Measurements from ENCODE around the gene FAM234B. TPM values are rescaled to one million over a fixed set of nuclear protein-coding genes. Genes with fewer than 3 reads are reported as not detected.
"Not testable (repeated sequence)": the region's sequence is repeated elsewhere in the genome, so short reads cannot be mapped to it uniquely, and the experiment has no call there.

The FAM234B gene
- total RNA-seq, 1 donor from 2014 or later: 1.8 TPM

DNA sequence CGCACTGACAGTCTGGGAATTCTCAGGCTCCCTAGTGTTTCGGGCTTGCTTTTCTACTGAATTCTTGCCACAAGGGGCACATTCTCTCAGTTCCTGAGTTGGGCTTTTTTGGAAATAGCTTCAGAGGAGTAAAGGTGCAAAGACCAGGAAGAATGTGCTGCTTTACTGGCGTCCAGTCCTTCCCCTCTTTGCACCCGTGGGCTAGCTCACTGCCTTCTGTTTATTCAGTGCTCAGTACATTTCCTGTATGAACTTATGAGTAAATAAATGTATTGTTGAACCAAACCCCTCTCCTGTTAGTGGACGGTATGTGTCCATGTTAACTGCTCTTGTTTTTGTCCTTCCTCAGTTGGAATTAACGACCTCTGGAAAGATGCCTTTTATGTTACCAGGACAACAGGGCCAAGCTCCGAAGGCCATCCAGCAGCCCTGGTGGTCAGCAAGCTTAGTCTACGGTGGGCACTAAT lies 35.3 kb downstream of the FAM234B start:
- H3K36me3 ChIP-seq: peaks cover 27% of the 10 kb centered on the region
- no peaks in the 10 kb centered on the region for H3K9me3 ChIP-seq (replicated peaks)
- no peak for DNase-seq
- H3K27me3 ChIP-seq (ENCODE audit: low read depth): no peaks in the 10 kb centered on the region
- H3K27ac ChIP-seq (replicated peaks): no peak overlapping the region
- H3K4me3 ChIP-seq: no peak overlapping the region
- intact Hi-C loops (cut with micrococcal nuclease): no loop called here
- H3K4me1 ChIP-seq: no peaks in the 10 kb centered on the region
- TF ChIP-seq, protein P1, sequence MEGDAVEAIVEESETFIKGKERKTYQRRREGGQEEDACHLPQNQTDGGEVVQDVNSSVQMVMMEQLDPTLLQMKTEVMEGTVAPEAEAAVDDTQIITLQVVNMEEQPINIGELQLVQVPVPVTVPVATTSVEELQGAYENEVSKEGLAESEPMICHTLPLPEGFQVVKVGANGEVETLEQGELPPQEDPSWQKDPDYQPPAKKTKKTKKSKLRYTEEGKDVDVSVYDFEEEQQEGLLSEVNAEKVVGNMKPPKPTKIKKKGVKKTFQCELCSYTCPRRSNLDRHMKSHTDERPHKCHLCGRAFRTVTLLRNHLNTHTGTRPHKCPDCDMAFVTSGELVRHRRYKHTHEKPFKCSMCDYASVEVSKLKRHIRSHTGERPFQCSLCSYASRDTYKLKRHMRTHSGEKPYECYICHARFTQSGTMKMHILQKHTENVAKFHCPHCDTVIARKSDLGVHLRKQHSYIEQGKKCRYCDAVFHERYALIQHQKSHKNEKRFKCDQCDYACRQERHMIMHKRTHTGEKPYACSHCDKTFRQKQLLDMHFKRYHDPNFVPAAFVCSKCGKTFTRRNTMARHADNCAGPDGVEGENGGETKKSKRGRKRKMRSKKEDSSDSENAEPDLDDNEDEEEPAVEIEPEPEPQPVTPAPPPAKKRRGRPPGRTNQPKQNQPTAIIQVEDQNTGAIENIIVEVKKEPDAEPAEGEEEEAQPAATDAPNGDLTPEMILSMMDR (IDR thresholded peaks at IDR 0.05; ENCODE audit: borderline replicate concordance): no peak

- no peak for DNase-seq
- H3K9me3 ChIP-seq (replicated peaks): no peaks in the 10 kb centered on the region
- intact Hi-C loops (cut with micrococcal nuclease): no loop called here
- no peak overlapping the region for H3K4me3 ChIP-seq
- TF ChIP-seq, protein P1 (IDR thresholded peaks at IDR 0.05; ENCODE audit: borderline replicate concordance): no peak
- H3K27ac ChIP-seq (replicated peaks): no peak overlapping the region
- H3K27me3 ChIP-seq (ENCODE audit: low read depth): no peaks in the 10 kb centered on the region
- no peaks in the 10 kb centered on the region for H3K4me1 ChIP-seq
- H3K36me3 ChIP-seq: peaks cover 27% of the 10 kb centered on the region
Measured at GRCh38 chr12:13080266-13080665, 36.1 kb downstream of the FAM234B start.

GRCh38 chr12:13082861-13083260 lies 38.7 kb downstream of the FAM234B start:
- no peak overlapping the region for H3K4me3 ChIP-seq
- no peak overlapping the region for H3K27ac ChIP-seq (replicated peaks)
- no peaks in the 10 kb centered on the region for H3K9me3 ChIP-seq (replicated peaks)
- H3K36me3 ChIP-seq: peaks cover 16% of the 10 kb centered on the region
- intact Hi-C loops (cut with micrococcal nuclease): no loop called here
- no peaks in the 10 kb centered on the region for H3K27me3 ChIP-seq (ENCODE audit: low read depth)
- TF ChIP-seq, protein P1 (IDR thresholded peaks at IDR 0.05; ENCODE audit: borderline replicate concordance): no peak
- no peak for DNase-seq
- H3K4me1 ChIP-seq: no peaks in the 10 kb centered on the region

GRCh38 chr12:13083638-13084037 lies 39.5 kb downstream of the FAM234B start:
- intact Hi-C loops (cut with micrococcal nuclease); H3K27me3 ChIP-seq (ENCODE audit: low read depth); H3K4me3 ChIP-seq; DNase-seq; H3K27ac ChIP-seq (replicated peaks); H3K4me1 ChIP-seq; H3K9me3 ChIP-seq (replicated peaks): not testable (repeated sequence)
- peaks cover 16% of the 10 kb centered on the region for H3K36me3 ChIP-seq

GRCh38 chr12:13084898-13085640 lies 40.9 kb downstream of the FAM234B start:
- TF ChIP-seq, protein P1 (IDR thresholded peaks at IDR 0.05; ENCODE audit: borderline replicate concordance): no peak
- H3K27me3 ChIP-seq (ENCODE audit: low read depth): no peaks in the 10 kb centered on the region
- no peak overlapping the region for H3K27ac ChIP-seq (replicated peaks)
- H3K4me3 ChIP-seq: no peak overlapping the region
- peaks cover 12% of the 10 kb centered on the region for H3K36me3 ChIP-seq
- H3K4me1 ChIP-seq: no peaks in the 10 kb centered on the region
- DNase-seq: no peak
- intact Hi-C loops (cut with micrococcal nuclease): no loop called here
- no peaks in the 10 kb centered on the region for H3K9me3 ChIP-seq (replicated peaks)

DNA sequence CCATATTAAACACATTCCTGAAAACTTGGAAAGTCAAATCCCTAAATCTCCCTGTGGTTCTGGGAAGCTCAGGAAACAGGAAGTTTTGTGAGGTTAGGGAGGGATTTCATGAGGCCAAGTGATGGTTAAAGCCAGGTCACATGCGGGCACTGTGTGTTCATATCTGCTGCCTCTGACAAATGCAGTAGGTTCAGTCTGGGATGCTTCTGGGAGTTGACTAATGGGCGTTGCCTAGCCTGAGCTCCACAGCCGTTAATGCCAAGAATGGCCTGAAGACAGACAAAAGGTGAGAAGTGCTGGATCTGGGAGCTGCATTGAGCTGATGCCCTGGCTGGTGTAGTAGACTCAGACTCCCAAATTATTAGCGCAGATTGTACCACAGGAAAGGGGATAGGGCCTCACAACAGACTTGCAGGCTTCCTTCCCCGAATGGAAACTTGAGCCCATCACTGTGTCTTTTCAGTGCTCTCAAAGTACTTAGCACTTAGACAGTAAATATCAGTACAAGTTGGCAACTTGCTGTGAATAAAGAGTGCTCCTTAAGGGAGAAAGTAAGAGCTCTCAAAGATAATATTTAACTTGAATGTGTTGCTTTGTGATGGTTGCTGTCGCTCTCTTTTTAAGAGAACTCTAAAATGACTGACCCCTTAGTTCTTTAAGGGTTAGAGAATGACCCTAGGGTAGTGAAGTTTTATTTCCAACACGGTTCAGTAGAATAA lies 41.9 kb downstream of the FAM234B start:
- H3K27ac ChIP-seq (replicated peaks): no peak overlapping the region
- no peak overlapping the region for H3K4me3 ChIP-seq
- TF ChIP-seq, protein P1 (IDR thresholded peaks at IDR 0.05; ENCODE audit: borderline replicate concordance): no peak
- intact Hi-C loops (cut with micrococcal nuclease): no loop called here
- no peak for DNase-seq
- no peaks in the 10 kb centered on the region for H3K9me3 ChIP-seq (replicated peaks)
- H3K36me3 ChIP-seq: peaks cover 3% of the 10 kb centered on the region
- no peaks in the 10 kb centered on the region for H3K4me1 ChIP-seq
- no peaks in the 10 kb centered on the region for H3K27me3 ChIP-seq (ENCODE audit: low read depth)
